GM19372 (cell line): ENCODE data around the gene ACTN1.
A peak's percentile ranks its signal among the peaks of the same experiment; 100 is the strongest.

Experiments
- ATAC-seq: cut with Tn5 transposase; IDR thresholded peaks from one replicate; pipeline ENCODE4 v1.9.1; 2021; ENCODE audit warnings: mild to moderate bottlenecking, low read depth, moderate library complexity; ENCODE audit not compliant: unreplicated experiment

The ACTN1 gene

GRCh38 chr14:68922201-68922621 is 56.9 kb downstream of the ACTN1 start:
- ATAC-seq: no peak

- ATAC-seq: no peak
Observed at GRCh38 chr14:68921666-68922065, 57.4 kb downstream of the ACTN1 start.

DNA sequence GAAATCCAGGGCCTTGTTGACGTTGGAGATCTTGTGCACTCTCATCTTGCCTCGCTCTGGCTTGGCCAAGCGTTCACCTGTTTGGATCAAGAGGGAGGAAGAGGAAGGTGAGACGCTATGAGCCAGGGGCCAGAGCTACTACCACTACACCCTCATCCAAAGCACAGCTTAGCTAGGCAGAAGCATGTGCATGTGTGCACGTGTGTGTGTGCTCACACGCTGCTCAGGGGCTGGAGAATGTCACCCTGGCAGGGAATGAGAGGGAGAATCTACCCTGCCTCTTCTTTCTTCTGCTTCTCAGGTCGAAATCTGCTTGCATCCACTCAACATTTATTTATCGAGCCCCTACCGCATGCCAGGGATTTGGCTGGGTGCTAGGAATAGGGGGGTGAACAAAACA is 58.1 kb downstream of the ACTN1 start:
- ATAC-seq: no peak

DNA sequence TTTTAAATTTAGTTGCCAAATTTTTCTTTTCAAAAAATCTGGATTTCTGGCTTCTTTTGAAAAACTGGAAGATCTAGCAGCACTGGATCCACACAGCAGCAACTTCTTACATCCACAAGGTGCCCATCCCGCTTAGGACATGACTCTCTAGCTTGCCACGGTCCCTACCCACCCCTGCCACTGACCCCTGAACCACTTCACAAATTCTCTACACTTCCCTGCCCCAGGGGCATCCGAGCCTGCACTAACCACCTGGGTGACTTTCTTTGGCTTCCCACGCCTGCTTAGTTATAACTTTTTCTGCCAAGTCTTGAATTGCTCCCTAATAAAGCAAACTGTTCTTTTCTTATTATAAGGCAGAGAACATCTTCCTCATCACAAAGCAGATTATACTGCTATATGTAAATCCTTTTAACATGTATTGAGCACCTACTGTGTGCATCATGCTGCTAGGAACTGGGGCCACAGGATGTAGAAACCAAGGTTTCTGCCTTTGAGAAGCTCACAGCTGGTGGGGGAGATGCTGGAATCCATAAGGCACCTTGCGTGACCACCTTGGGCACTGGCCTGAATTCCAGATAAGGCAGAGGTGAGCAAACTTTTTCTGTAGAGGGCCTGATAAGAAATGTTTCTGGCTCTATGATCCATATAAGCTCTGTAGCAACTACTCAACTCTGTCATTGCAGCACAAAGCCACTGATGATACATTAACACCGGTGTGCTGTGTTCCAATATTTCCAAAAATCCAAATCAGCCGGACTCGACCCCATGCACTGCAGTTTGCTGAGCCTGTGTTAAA is 59.8 kb downstream of the ACTN1 start:
- no peak for ATAC-seq

DNA sequence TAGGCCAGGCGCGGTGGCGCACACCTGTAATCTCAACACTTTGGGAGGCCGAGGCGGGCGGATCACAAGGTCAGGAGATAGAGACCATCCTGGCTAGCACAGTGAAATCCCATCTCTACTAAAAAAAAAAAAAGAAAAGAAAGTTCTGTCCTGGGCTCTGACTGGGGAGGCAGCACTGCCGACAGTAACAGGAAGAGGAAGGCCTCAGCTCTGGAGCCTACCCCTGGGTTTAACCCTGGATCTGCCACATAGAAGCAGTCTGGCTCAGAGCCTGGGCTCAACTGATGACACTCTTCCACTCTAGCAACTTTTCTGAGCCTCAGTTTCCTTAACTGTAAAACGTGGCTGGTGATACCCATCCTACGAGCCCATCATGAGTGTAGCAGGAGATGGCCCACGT is 60.5 kb downstream of the ACTN1 start:
- ATAC-seq: no peak

DNA sequence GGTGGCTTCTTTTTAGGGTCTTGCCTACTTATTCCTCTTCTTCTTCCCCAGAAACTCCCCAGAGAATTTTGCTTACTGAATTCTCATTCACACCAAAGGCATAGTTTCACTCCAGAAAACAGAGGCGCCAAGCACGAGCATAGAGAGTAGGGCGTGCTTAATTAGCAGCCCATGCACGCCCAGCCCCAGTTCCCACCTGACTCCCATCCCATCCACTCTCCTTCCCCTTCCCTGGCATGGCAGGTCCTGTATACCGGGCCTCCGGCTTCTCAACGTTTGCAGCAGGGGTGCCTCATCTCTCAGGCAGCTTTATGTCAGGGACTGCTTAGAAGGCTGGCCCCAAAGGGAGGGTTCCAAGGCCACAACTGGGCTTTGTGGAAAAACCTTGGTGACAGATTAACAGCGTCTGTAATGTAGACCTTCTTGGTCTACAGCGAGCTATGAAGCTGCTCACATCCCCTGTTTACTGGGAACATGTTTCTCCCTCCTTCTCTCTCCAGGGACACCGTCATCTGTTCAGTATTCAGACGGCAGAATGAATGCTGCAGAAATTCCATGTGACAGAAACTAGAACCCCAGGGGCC is 62.7 kb downstream of the ACTN1 start:
- no peak for ATAC-seq

GRCh38 chr14:68913516-68913915 is 65.6 kb downstream of the ACTN1 start:
- no peak for ATAC-seq

- peak; percentile 62 for ATAC-seq
Observed at GRCh38 chr14:68911594-68912227, 67.4 kb downstream of the ACTN1 start.

DNA sequence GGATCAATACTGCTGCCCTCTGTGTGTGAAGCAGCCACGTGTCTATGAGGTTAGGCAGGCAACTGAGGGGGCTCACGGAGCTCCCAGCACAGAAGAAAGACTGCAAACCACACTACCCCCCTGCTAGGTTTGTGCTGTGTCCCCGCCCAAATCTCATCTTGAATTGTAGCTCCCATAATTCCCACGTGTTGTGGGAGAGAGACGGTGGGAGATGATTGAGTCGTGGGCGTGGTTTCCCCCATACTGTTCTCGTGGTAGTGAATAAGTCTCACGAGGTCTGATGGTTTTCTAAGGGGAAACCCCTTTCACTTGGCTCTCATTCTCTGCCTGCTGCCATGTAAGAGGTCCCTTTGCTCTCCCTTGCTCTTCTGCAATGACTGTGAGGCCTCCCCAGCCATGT is 68.6 kb downstream of the ACTN1 start:
- no peak for ATAC-seq

DNA sequence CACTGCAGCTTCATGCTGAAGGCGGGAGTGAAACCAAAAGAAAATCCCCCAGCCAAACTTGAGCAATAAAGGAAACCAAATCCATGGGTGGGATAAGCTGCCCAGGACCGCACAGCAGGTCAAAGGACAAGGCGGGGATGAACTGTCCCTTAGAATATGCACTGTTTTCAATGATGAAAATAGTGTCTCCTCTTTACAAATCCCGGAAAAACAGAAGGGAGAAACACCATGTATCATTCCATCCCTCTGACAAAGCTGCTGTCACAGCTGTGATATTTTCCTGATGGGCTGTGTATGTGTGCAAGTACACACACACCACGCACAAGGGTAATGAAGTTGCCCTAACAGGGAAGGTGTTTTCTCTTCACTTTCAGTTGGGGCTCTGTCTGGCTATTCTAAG is 70.3 kb downstream of the ACTN1 start:
- no peak for ATAC-seq

- no peak for ATAC-seq
Observed at GRCh38 chr14:68908201-68908600, 70.9 kb downstream of the ACTN1 start.

GRCh38 chr14:68906439-68906838 is 72.7 kb downstream of the ACTN1 start:
- ATAC-seq: no peak

- ATAC-seq: no peak
Observed at GRCh38 chr14:68905107-68905895, 73.8 kb downstream of the ACTN1 start.

GRCh38 chr14:68902357-68902756 is 76.7 kb downstream of the ACTN1 start:
- no peak for ATAC-seq

- no peak for ATAC-seq
Observed at GRCh38 chr14:68899033-68899603, 80.0 kb downstream of the ACTN1 start.

GRCh38 chr14:68898248-68899032 is 80.7 kb downstream of the ACTN1 start:
- ATAC-seq: no peak

GRCh38 chr14:68897559-68898155 is 81.4 kb downstream of the ACTN1 start:
- no peak for ATAC-seq

DNA sequence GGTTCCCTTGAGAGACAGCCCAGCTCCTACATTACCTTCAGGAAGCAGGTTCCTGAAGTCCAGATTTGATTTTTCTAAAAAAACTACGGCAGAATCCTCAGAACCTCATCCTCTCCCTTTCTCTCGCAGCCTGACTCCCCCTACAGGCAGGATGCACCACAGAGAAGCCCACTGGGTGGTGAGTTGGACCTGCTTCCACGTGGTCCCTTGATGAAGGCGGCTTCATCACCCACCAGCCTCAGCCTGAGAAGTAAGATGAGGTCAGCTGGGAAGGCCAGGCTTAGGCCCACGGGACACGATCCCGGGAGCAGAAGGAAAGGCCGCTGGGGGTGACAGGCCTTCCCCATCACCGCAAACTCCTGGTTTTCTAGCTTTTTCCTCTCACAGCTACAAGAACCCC is 83.0 kb downstream of the ACTN1 start:
- no peak for ATAC-seq
